Activated CD4-positive, alpha-beta T cell treated with anti-CD3 and anti-CD28 coated beads, Interleukin-2, amount 50 U/mL, for 24 hours (primary cell): ENCODE data around the gene ANKRD40.

Experiments used
- DNase-seq, 2 donors: peaks; one replicate each; pipeline ENCODE4 v3.0.0-alpha.2; 2020; ENCODE audit warnings: low read depth in 1 of 2, low spot score in 1 of 2

The ANKRD40 gene

DNA sequence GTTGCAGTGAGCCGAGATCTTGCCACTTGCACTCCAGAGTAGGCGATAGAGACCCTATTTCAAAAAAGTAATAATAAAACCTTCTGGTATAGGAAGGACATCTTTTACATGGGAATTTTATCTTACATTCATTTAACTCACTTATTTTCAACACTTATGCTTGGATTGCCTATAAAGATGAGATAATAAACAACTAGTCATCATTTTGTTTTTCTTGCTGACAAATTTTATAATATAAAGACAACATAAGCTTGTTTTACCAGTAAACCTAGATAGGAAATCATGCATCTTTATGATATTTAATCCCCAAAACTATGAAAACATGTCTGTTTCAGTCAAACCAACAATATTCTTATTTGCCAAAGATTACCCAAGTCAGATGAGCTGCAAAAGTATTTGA is 56.1 kb downstream of the ANKRD40 start:
- no peak for DNase-seq

DNA sequence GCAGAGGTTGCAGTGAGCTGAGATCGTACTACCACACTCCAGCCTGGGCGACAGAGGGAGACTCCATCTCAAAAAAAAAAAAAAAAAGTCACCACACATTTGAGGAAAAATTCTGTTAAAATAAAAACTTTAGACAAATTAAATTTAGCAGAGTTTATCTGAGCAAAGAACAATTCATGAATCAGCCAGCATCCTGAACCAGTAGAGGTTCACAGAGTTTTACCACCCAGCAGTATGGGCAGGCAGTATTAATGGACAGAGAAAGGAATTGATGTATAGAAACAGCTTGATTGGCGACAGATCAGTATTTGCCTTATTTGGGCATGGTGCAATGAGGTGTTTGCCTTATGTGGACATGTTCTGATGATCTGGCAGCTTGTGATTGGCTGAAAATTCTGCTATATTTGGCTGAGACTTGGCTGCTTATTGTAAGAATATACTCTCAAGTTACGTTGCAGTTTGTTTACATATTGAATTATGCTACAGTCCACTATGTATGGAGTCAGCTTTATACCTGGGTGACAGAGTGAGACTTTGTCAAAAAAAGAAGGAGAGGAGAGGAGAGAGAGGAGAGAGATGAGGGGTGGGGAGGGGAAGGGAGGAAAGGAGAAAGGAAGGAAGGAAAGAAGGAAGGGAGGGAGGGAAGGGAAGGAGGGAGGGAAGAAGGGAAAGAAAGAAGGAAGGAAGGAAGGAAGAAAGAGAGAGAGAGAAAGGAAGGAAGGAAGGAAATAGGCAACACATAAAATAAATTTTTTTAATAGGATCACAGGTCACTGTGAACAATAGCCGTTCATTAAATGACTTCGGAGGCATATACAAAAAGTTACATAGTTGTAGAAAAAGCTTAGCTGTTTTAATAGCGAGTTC is 58.4 kb downstream of the ANKRD40 start:
- no peak for DNase-seq

GRCh38 chr17:50647187-50647586 is 60.5 kb downstream of the ANKRD40 start:
- DNase-seq: no peak

GRCh38 chr17:50645748-50646682 is 61.7 kb downstream of the ANKRD40 start:
- DNase-seq: no peak
